HepG2 (cell line): ENCODE data around the gene INPP4B. TPM values are rescaled to one million over a fixed set of nuclear protein-coding genes. Genes with fewer than 3 reads are reported as not detected.

Experiments used
- ATAC-seq: fragments of 200-7000 bp; cut with Tn5 transposase; 3 replicates; pipeline ENCODE4 v1.9.1; 2020; ENCODE audit warnings: mild to moderate bottlenecking, moderate library complexity
- BruUV-seq: library from RNA; stranded (reverse); fragments of 400-500 nt; replicated peaks from 2 replicates; lab custom pipeline; 2021; lab: Mats Ljungman, UMichigan
- CTCF ChIA-PET: fragments of 300-600 bp; formaldehyde crosslinking; extraction: SDS; loops from one replicate; lab custom pipeline; 2021; ENCODE audit warnings: low total read pairs, inconsistent platforms, low intra/inter-chr PET ratio; lab: Yijun Ruan, JAX
- POLR2A ChIA-PET: fragments of 350-600 bp; sonication (Branson Sonifier 250); formaldehyde crosslinking; loops from one replicate; lab custom pipeline; 2020; ENCODE audit warnings: antibody characterized with exemption, inconsistent platforms; lab: Yijun Ruan, JAX
- DNase-seq: peaks from one replicate; pipeline ENCODE4 v3.0.0-alpha.2; 2015; ENCODE audit warnings: low spot score
- FAIRE-seq: peaks from 3 replicates; lab custom pipeline; 2011; peaks lifted over from hg19 to GRCh38; lab: Jason Lieb, UNC
- H2AFZ ChIP-seq: one replicate; pipeline ENCODE4 v1.6.1; 2011; ENCODE audit warnings: low read length, inconsistent platforms
- H3K27ac ChIP-seq: fragments of 300-600 bp; 3 replicates; pipeline ENCODE4 v1.8.0; 2011; ENCODE audit warnings: mixed run types, mild to moderate bottlenecking, mixed read lengths, low read length, inconsistent platforms; ENCODE audit not compliant: insufficient read depth; ENCODE audit errors: extremely low read length
- H3K27me3 ChIP-seq, 2 experiments: fragments of 200-600 bp in 1 of 2; 2 replicates in 1 of 2; 3 replicates in 1 of 2; pipeline versions ENCODE4 v1.6.0 to v1.8.0; 2011; ENCODE audit warnings: low read length in 2 of 2, mild to moderate bottlenecking in 2 of 2, moderate library complexity in 2 of 2, inconsistent platforms in 1 of 2; ENCODE audit not compliant: insufficient read depth in 2 of 2, control insufficient read depth in 1 of 2
- H3K36me3 ChIP-seq, 2 experiments: fragments of 200-600 bp in 1 of 2; replicated peaks in 1 of 2; 2 replicates in 1 of 2; 3 replicates in 1 of 2; pipeline versions ENCODE4 v1.5.1 to v1.8.0; 2011; ENCODE audit warnings: low read length in 2 of 2, inconsistent platforms in 1 of 2; ENCODE audit not compliant: insufficient read depth in 2 of 2, control insufficient read depth in 1 of 2
- H3K4me1 ChIP-seq: 2 replicates; pipeline ENCODE4 v1.5.1; 2012; ENCODE audit warnings: low read length, inconsistent platforms; ENCODE audit not compliant: insufficient read depth
- H3K4me2 ChIP-seq: 2 replicates; pipeline ENCODE4 v1.6.0; 2011; ENCODE audit warnings: low read depth, low read length, inconsistent platforms
- H3K4me3 ChIP-seq, 3 experiments: fragments of 200-600 bp in 1 of 3; sonication (generic), shearing (Covaris generic) in 1 of 3; replicated peaks in 1 of 3; 2 replicates each; pipeline ENCODE4 v1.5.1; 2011 to 2016; ENCODE audit warnings: low read length in 3 of 3, inconsistent platforms in 2 of 3, low read depth in 2 of 3, mild to moderate bottlenecking in 2 of 3, control low read depth in 1 of 3, mixed read lengths in 1 of 3; ENCODE audit not compliant: insufficient read depth in 1 of 3
- H3K79me2 ChIP-seq: one replicate; pipeline ENCODE4 v1.6.1; 2011; ENCODE audit warnings: low read length, inconsistent platforms; ENCODE audit not compliant: insufficient read depth
- H3K9ac ChIP-seq: 2 replicates; pipeline ENCODE4 v1.6.0; 2011; ENCODE audit warnings: mild to moderate bottlenecking, low read depth, low read length, inconsistent platforms; ENCODE audit not compliant: insufficient read depth
- H3K9me3 ChIP-seq: 2 replicates; pipeline ENCODE4 v1.5.1; 2012; ENCODE audit warnings: mild to moderate bottlenecking, low read length
- H4K20me1 ChIP-seq: 2 replicates; pipeline ENCODE4 v1.6.0; 2011; ENCODE audit warnings: inconsistent platforms, mild to moderate bottlenecking, low read length, moderate library complexity; ENCODE audit not compliant: insufficient read depth
- CERS6 ChIP-seq: sonication (generic); formaldehyde crosslinking; IDR thresholded peaks from 2 replicates; pipeline ENCODE4 v1.5.0; 2020; ENCODE audit warnings: missing genetic modification reagents
- EP300 ChIP-seq, 3 experiments: sonication (generic) in 1 of 3; formaldehyde crosslinking in 1 of 3; IDR thresholded peaks; 2 replicates each; pipeline versions ENCODE4 v1.5.1 to v1.6.1; 2011 to 2020; ENCODE audit warnings: low read depth in 2 of 3, low read length in 2 of 3, borderline replicate concordance in 1 of 3, improper control_type of control experiment in 1 of 3, mild to moderate bottlenecking in 1 of 3, missing genetic modification reagents in 1 of 3, moderate library complexity in 1 of 3
- NBN ChIP-seq: fragments of 450-650 bp; conservative IDR thresholded peaks from 2 replicates; pipeline ENCODE4 v1.6.1; 2017
- NFATC3 ChIP-seq: sonication (generic); formaldehyde crosslinking; IDR thresholded peaks from 2 replicates; pipeline ENCODE4 v1.5.1; 2020; ENCODE audit warnings: mild to moderate bottlenecking, missing genetic modification reagents
- SNAPC5 ChIP-seq: sonication (generic); formaldehyde crosslinking; IDR thresholded peaks from 2 replicates; pipeline ENCODE4 v1.8.1; 2023; ENCODE audit warnings: mild to moderate bottlenecking, missing genetic modification reagents, borderline replicate concordance
- TEAD2 ChIP-seq: sonication (generic); formaldehyde crosslinking; IDR thresholded peaks from 2 replicates; pipeline ENCODE4 v1.9.0; 2021; ENCODE audit warnings: missing genetic modification reagents
- TFAP4 ChIP-seq: sonication (generic); IDR thresholded peaks from 2 replicates; pipeline ENCODE4 v1.6.1; 2016; ENCODE audit warnings: low read depth, borderline replicate concordance
- U2AF2 ChIP-seq: fragments of 200-400 bp; formaldehyde crosslinking; IDR thresholded peaks from 2 replicates; pipeline ENCODE4 v1.6.1; 2017; ENCODE audit warnings: low read depth, mild to moderate bottlenecking, low read length
- ZBTB3 ChIP-seq: sonication (generic); formaldehyde crosslinking; IDR thresholded peaks from 2 replicates; pipeline ENCODE4 v1.4.0; 2020; ENCODE audit warnings: low read depth, mild to moderate bottlenecking, moderate library complexity, missing genetic modification reagents, borderline replicate concordance
- ZNF609 ChIP-seq: sonication (generic); formaldehyde crosslinking; IDR thresholded peaks from 2 replicates; pipeline ENCODE4 v1.4.0; 2020; ENCODE audit warnings: mild to moderate bottlenecking, missing genetic modification reagents, borderline replicate concordance
- ZNF646 ChIP-seq: sonication (generic); formaldehyde crosslinking; IDR thresholded peaks from 2 replicates; pipeline ENCODE4 v1.9.0; 2021; ENCODE audit warnings: mild to moderate bottlenecking, missing genetic modification reagents
- WGBS: methylation state at CpG from one replicate; pipeline ENCODE4 v1.1.6; 2017; ENCODE audit warnings: low lambda C conversion rate; 5-methylcytosine and 5-hydroxymethylcytosine counted together
- in situ Hi-C: cut with HindIII; loops from 2 replicates; pipeline ENCODE4 v1.10.0; 2017; ENCODE audit warnings: low pct_unique_long_range_greater_than_20kb; ENCODE audit not compliant: extremely low pct_ligation_motif_present
- intact Hi-C: fragments of 100-400 bp; cut with micrococcal nuclease; formaldehyde crosslinking; loops from one replicate; pipeline ENCODE4 v1.10.0; 2022; ENCODE audit not compliant: unreplicated experiment
- polyA plus RNA-seq, 8 experiments: library from polyadenylated mRNA; depleted of rRNA in 3 of 8; stranded (reverse) in 7 of 8; unstranded in 1 of 8; fragments of >200 nt; fragmentation: Illumina TruSeq in 4 of 8; extraction: Trizol in 4 of 8; gene quantifications; 2 replicates each; pipeline versions ENCODE4 v1.2.1 to v1.2.3, GENCODE V29; 2011 to 2016; ENCODE audit warnings: low read depth in 4 of 8, missing spikeins in 1 of 8, mixed read lengths in 1 of 8; ENCODE audit not compliant: insufficient read depth in 1 of 8
- total RNA-seq, 5 experiments: library from RNA; depleted of rRNA; stranded (reverse); fragments of >200 nt; fragmentation: Illumina TruSeq; extraction: Trizol; gene quantifications; 2 replicates each; pipeline ENCODE4 v1.2.3, GENCODE V29; 2016; ENCODE audit warnings: low read depth in 1 of 5

Gene INPP4B
- total and polyA plus RNA-seq, 2 of the 13 experiments (the other 11 are each of a cell fraction or from before 2014, with no cell fraction given): not detected

GRCh38 chr4:142316025-142316424 is 530.1 kb downstream of the INPP4B start:
- no peak overlapping the region for H3K4me3 ChIP-seq
- H4K20me1 ChIP-seq: no peaks in the 10 kb centered on the region
- intact Hi-C loops (no loop called here), in situ Hi-C loops (no loop called here)
- H2AFZ ChIP-seq: no peak overlapping the region
- ChIA-PET CTCF (no interaction called here), POLR2A (no interaction called here)
- WGBS: 26% methylated on average over 2 of the region's 2 CpGs
- no peaks in the 10 kb centered on the region for H3K9me3 ChIP-seq
- H3K27me3 ChIP-seq: no peaks in the 10 kb centered on the region
- H3K4me1 ChIP-seq: no peaks in the 10 kb centered on the region
- BruUV-seq: no TSS peak
- FAIRE-seq (no peak), DNase-seq (no peak), ATAC-seq (no peak)
- no peaks in the 10 kb centered on the region for H3K36me3 ChIP-seq
- H3K9ac ChIP-seq: no peak overlapping the region
- H3K27ac ChIP-seq: no peak overlapping the region
- no peaks in the 10 kb centered on the region for H3K79me2 ChIP-seq
- no peak overlapping the region for H3K4me2 ChIP-seq
- no peak for TF ChIP-seq EP300 (IDR thresholded peaks at IDR 0.05; ENCODE audit: low read depth in 2 of 2, low read length in 2 of 2)
- TF ChIP-seq EP300 (CRISPR knock-in tag; IDR thresholded peaks at IDR 0.05; ENCODE audit: borderline replicate concordance): no peak
- no peak for TF ChIP-seq U2AF2
- TF ChIP-seq ZNF609 (CRISPR knock-in tag): no peak
- no peak for TF ChIP-seq TEAD2 (CRISPR knock-in tag)
- no peak for TF ChIP-seq SNAPC5 (CRISPR knock-in tag)
- TF ChIP-seq CERS6: no peak
- TF ChIP-seq ZBTB3 (CRISPR knock-in tag): no peak
- no peak for TF ChIP-seq NBN
- TF ChIP-seq ZNF646 (CRISPR knock-in tag): no peak
- TF ChIP-seq TFAP4: no peak
- TF ChIP-seq NFATC3 (CRISPR knock-in tag): no peak
